T follicular helper cell (primary cell): Measurements from ENCODE around the gene DDX1.

Experiments
- DNase-seq: peaks from one replicate; pipeline ENCODE4 v3.0.0-alpha.2; 2020; ENCODE audit warnings: low read depth

DDX1 gene

GRCh38 chr2:15664273-15665066 is 72.8 kb downstream of the DDX1 start:
- no peak for DNase-seq

- DNase-seq, result no peak
Observed at GRCh38 chr2:15665067-15665942, 73.6 kb downstream of the DDX1 start.

GRCh38 chr2:15665943-15666460 is 74.3 kb downstream of the DDX1 start:
- DNase-seq, result no peak

- DNase-seq, result no peak
Observed at GRCh38 chr2:15666861-15667808, 75.5 kb downstream of the DDX1 start.

GRCh38 chr2:15667809-15668556 is 76.3 kb downstream of the DDX1 start:
- no peak for DNase-seq

- DNase-seq, result no peak
Observed at GRCh38 chr2:15668611-15669305, 77.1 kb downstream of the DDX1 start.

GRCh38 chr2:15669375-15669910 is 77.8 kb downstream of the DDX1 start:
- DNase-seq, result no peak

GRCh38 chr2:15670469-15670868 is 78.8 kb downstream of the DDX1 start:
- no peak for DNase-seq

- DNase-seq, result no peak
Observed at GRCh38 chr2:15670981-15671380, 79.3 kb downstream of the DDX1 start.

GRCh38 chr2:15671409-15671808 is 79.7 kb downstream of the DDX1 start:
- no peak for DNase-seq

GRCh38 chr2:15671842-15672815 is 80.5 kb downstream of the DDX1 start:
- DNase-seq, result no peak

GRCh38 chr2:15672961-15673918 is 81.6 kb downstream of the DDX1 start:
- DNase-seq, result no peak

GRCh38 chr2:15673919-15674636 is 82.4 kb downstream of the DDX1 start:
- no peak for DNase-seq

GRCh38 chr2:15674637-15675455 is 83.2 kb downstream of the DDX1 start:
- no peak for DNase-seq

- no peak for DNase-seq
Observed at GRCh38 chr2:15675456-15676195, 84.0 kb downstream of the DDX1 start.
